ENCODE results near the gene DAG1.

DAG1 gene

DNA sequence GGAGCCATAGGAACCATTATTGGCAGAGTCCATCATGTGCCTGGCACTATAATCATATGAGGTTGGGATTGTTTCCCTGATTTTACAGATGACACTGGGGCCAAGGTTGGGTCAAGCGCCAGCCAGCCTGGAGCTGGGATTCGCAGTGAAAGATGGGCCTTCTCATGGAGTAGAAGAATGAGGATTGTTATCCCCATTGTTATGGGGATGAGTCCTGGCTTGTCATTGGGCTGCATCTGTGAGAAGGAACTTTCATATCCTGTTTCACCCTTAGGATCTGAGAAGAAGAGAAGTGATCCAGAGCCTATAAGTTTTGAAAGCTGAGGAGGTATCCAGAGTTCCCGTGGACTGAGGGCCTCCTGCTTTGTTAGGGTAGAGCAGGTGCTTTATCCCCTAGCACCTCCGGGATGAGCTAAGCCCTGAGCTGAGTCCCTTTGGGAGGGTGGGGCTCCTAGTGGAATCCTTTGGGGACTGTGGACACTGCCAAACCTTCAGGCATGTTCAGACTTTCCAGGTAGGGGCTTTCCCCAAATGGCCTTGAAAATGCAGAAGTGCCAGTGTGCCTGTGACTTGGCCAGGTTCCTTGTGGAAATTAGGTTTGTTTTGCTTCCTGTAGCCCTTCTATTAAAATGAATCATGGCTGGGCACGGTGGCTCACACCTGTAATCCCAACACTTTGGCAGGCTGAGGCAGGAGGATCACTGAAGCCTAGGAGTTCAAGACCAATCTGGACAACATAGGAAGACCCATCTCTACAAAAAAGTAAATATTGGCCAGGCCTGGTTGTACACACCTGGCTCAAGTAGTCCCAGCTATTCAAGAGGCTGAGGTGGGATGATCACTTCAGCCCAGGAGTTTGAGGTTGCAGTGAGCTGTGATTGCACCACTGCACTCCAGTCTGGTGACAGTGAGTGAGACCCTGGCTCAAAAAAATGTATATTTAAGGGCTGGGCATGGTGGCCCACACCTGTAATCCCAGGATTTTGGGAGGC, 54.0 kb downstream of the DAG1 start:
- no peaks in the 10 kb centered on the region for H3K4me1 ChIP-seq
- peaks cover 19% of the 10 kb centered on the region for H3K79me2 ChIP-seq
- H3K4me2 ChIP-seq (ENCODE audit: low read length): no peak overlapping the region
- no peak overlapping the region for H3K4me3 ChIP-seq (ENCODE audit: low read depth, low read length)
- H3K36me3 ChIP-seq (ENCODE audit: control insufficient read depth, insufficient read depth, low read length): no peaks in the 10 kb centered on the region
- no peak for TF ChIP-seq CTCF (IDR thresholded peaks at IDR 0.05)
- H3K27ac ChIP-seq: no peak overlapping the region
- H2AFZ ChIP-seq: no peak overlapping the region
- no peaks in the 10 kb centered on the region for H3K27me3 ChIP-seq (ENCODE audit: control insufficient read depth, insufficient read depth, low read length)
- H3K9ac ChIP-seq: no peak overlapping the region
- H3K9me3 ChIP-seq (ENCODE audit: control insufficient read depth, low read length): no peaks in the 10 kb centered on the region

DNA sequence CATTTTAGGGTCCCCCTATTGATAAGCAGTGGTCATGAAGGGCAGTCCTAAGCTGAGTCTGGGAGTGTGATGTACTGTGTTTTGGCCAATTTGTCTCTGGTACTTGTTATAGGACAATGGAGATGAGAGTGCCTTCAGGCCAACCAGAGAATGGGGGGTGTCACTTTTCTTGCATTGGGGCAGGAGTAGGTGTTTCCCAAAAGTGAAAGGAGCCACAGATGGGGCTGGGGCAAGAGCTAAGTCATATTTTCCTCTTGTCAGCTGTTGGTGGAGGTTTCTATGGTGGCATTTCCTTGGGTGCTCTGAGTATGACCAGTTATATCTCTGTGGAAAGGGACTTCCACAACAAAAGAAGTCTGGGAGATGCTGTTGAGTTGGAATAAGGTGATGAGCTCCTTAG, 59.5 kb downstream of the DAG1 start:
- Histone ChIP-seq H3K9me3 (ENCODE audit: control insufficient read depth, low read length) (no peaks in the 10 kb centered on the region), H3K27me3 (ENCODE audit: control insufficient read depth, insufficient read depth, low read length) (no peaks in the 10 kb centered on the region), H3K4me1 (peaks cover under 1% of the 10 kb centered on the region), H3K4me2 (ENCODE audit: low read length) (no peak overlapping the region), H3K4me3 (ENCODE audit: low read depth, low read length) (no peak overlapping the region), H3K79me2 (peaks cover 8% of the 10 kb centered on the region), H2AFZ (no peak overlapping the region), H3K36me3 (ENCODE audit: control insufficient read depth, insufficient read depth, low read length) (no peaks in the 10 kb centered on the region), H3K9ac (no peak overlapping the region), H3K27ac (no peak overlapping the region)
- no peak for TF ChIP-seq CTCF (IDR thresholded peaks at IDR 0.05)

GRCh38 chr3:49530231-49530630, 60.2 kb downstream of the DAG1 start:
- no peak overlapping the region for H3K4me3 ChIP-seq (ENCODE audit: low read depth, low read length)

DNA sequence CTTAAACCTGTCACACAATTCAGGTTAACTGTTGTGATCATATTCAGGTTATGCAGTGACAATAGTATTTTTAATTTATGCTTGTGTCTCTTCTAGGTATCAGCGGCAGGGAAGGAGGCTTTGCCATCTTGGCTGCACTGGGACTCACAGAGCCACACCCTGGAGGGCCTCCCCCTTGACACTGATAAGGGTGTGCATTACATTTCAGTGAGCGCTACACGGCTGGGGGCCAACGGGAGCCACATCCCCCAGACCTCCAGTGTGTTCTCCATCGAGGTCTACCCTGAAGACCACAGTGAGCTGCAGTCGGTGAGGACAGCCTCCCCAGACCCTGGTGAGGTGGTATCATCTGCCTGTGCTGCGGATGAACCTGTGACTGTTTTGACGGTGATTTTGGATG, 60.6 kb downstream of the DAG1 start:
- Histone ChIP-seq H3K27ac (no peak overlapping the region), H3K36me3 (ENCODE audit: control insufficient read depth, insufficient read depth, low read length) (no peaks in the 10 kb centered on the region)

More at GRCh38 chr3:49530231-49530630, 60.2 kb downstream of the DAG1 start:
- H3K36me3 ChIP-seq (ENCODE audit: control insufficient read depth, insufficient read depth, low read length): no peaks in the 10 kb centered on the region
- no peak overlapping the region for H2AFZ ChIP-seq
- no peaks in the 10 kb centered on the region for H3K9me3 ChIP-seq (ENCODE audit: control insufficient read depth, low read length)
- H3K9ac ChIP-seq: no peak overlapping the region
- no peak overlapping the region for H3K4me2 ChIP-seq (ENCODE audit: low read length)
- no peak overlapping the region for H3K27ac ChIP-seq
- H3K27me3 ChIP-seq (ENCODE audit: control insufficient read depth, insufficient read depth, low read length): no peaks in the 10 kb centered on the region
- peaks cover 7% of the 10 kb centered on the region for H3K4me1 ChIP-seq
- peaks cover 8% of the 10 kb centered on the region for H3K79me2 ChIP-seq
- no peak for TF ChIP-seq CTCF (IDR thresholded peaks at IDR 0.05)

More for the DNA sequence above, 60.6 kb downstream of the DAG1 start:
- H3K4me3 ChIP-seq (ENCODE audit: low read depth, low read length): no peak overlapping the region
- H2AFZ ChIP-seq: no peak overlapping the region
- H3K9ac ChIP-seq: no peak overlapping the region
- peaks cover 7% of the 10 kb centered on the region for H3K4me1 ChIP-seq
- no peak overlapping the region for H3K4me2 ChIP-seq (ENCODE audit: low read length)
- no peak for TF ChIP-seq CTCF (IDR thresholded peaks at IDR 0.05)
- H3K27me3 ChIP-seq (ENCODE audit: control insufficient read depth, insufficient read depth, low read length): no peaks in the 10 kb centered on the region
- H3K9me3 ChIP-seq (ENCODE audit: control insufficient read depth, low read length): no peaks in the 10 kb centered on the region
- H3K79me2 ChIP-seq: peaks cover 8% of the 10 kb centered on the region
